ENCODE measurements around the gene SNRPA. TPM values are rescaled to one million over a fixed set of nuclear protein-coding genes. Genes with fewer than 3 reads are reported as not detected.

The SNRPA gene
- total and polyA plus RNA-seq, 4 donors: 44.5 to 77.4 (median 58.6) TPM

- Histone ChIP-seq H3K27ac (ENCODE audit: low read depth in 1 of 2, low read length in 1 of 2) (no peak overlapping the region), H3K9ac (ENCODE audit: insufficient read depth in 1 of 2, low read length in 2 of 2) (no peak overlapping the region), H3K4me3 (no peak overlapping the region), H3K36me3 (ENCODE audit: control insufficient read depth in 4 of 4, insufficient read depth in 4 of 4, low read length in 4 of 4) (peaks cover 13 to 44% (median 29%) of the 10 kb centered on the region in 4 donors), H3K9me3 (ENCODE audit: control insufficient read depth in 4 of 4, insufficient read depth in 3 of 4, low read length in 3 of 4) (no peaks in the 10 kb centered on the region), H3K4me1 (ENCODE audit: control insufficient read depth in 5 of 5, insufficient read depth in 5 of 5, low read length in 5 of 5) (peaks cover 0 to 2% (median 0%) of the 10 kb centered on the region in 5 donors), H3K27me3 (ENCODE audit: control insufficient read depth in 3 of 3, insufficient read depth in 3 of 3, low read length in 2 of 3) (no peaks in the 10 kb centered on the region)
- 91 to 97% methylated on average over 7 of the region's 7 CpGs for WGBS, 2 donors
- DNase-seq: no peak
- ATAC-seq (ENCODE audit: insufficient read depth, low FRiP score): no peak
- TF ChIP-seq CTCF (IDR thresholded peaks at IDR 0.05; ENCODE audit: control extremely low read depth, extremely low read depth): no peak
Observed at GRCh38 chr19:40705950-40706619, 44.9 kb upstream of the SNRPA start.

GRCh38 chr19:40707615-40708014, 43.4 kb upstream of the SNRPA start:
- TF ChIP-seq CTCF (IDR thresholded peaks at IDR 0.05; ENCODE audit: control extremely low read depth, extremely low read depth): no peak
- 97 to 99% methylated on average over 7 of the region's 7 CpGs for WGBS, 2 donors
- no peaks in the 10 kb centered on the region for H3K9me3 ChIP-seq (ENCODE audit: control insufficient read depth in 4 of 4, insufficient read depth in 3 of 4, low read length in 3 of 4)
- H3K36me3 ChIP-seq (ENCODE audit: control insufficient read depth in 4 of 4, insufficient read depth in 4 of 4, low read length in 4 of 4): peaks cover 9 to 32% (median 25%) of the 10 kb centered on the region in 4 donors
- H3K4me3 ChIP-seq: no peak overlapping the region
- no peak for DNase-seq
- H3K27ac ChIP-seq (ENCODE audit: low read depth in 1 of 2, low read length in 1 of 2): no peak overlapping the region
- no peak for ATAC-seq (ENCODE audit: insufficient read depth, low FRiP score)
- H3K27me3 ChIP-seq (ENCODE audit: control insufficient read depth in 3 of 3, insufficient read depth in 3 of 3, low read length in 2 of 3): no peaks in the 10 kb centered on the region
- H3K9ac ChIP-seq (ENCODE audit: insufficient read depth in 1 of 2, low read length in 2 of 2): no peak overlapping the region
- peaks cover 0 to 2% (median 0%) of the 10 kb centered on the region in 5 donors for H3K4me1 ChIP-seq (ENCODE audit: control insufficient read depth in 5 of 5, insufficient read depth in 5 of 5, low read length in 5 of 5)

- peaks cover 0 to 7% (median 5%) of the 10 kb centered on the region in 5 donors for H3K4me1 ChIP-seq (ENCODE audit: control insufficient read depth in 5 of 5, insufficient read depth in 5 of 5, low read length in 5 of 5)
- H3K9me3 ChIP-seq (ENCODE audit: control insufficient read depth in 4 of 4, insufficient read depth in 3 of 4, low read length in 3 of 4): no peaks in the 10 kb centered on the region
- WGBS, 2 donors: 93 to 94% methylated on average over 5 of the region's 5 CpGs
- no peak overlapping the region for H3K27ac ChIP-seq (ENCODE audit: low read depth in 1 of 2, low read length in 1 of 2)
- H3K36me3 ChIP-seq (ENCODE audit: control insufficient read depth in 4 of 4, insufficient read depth in 4 of 4, low read length in 4 of 4): peaks cover 9 to 23% (median 11%) of the 10 kb centered on the region in 4 donors
- ATAC-seq (ENCODE audit: insufficient read depth, low FRiP score) (no peak), DNase-seq (no peak)
- H3K4me3 ChIP-seq: no peak overlapping the region
- no peak overlapping the region for H3K9ac ChIP-seq (ENCODE audit: insufficient read depth in 1 of 2, low read length in 2 of 2)
- no peak for TF ChIP-seq CTCF (IDR thresholded peaks at IDR 0.05; ENCODE audit: control extremely low read depth, extremely low read depth)
- H3K27me3 ChIP-seq (ENCODE audit: control insufficient read depth in 3 of 3, insufficient read depth in 3 of 3, low read length in 2 of 3): no peaks in the 10 kb centered on the region
Observed at GRCh38 chr19:40709817-40710216, 41.2 kb upstream of the SNRPA start.
